Measurements from ENCODE around the gene TMEM243.

GRCh38 chr7:87170828-87171227, 48.7 kb downstream of the TMEM243 start:
- TF ChIP-seq POLR2A (IDR thresholded peaks at IDR 0.05) (no peak), CTCF (IDR thresholded peaks at IDR 0.05) (no peak)

All from uterus (tissue), 2 donors.